Measurements from ENCODE around the gene PLOD1.
"Not testable (repeated sequence)": the region's sequence is repeated elsewhere in the genome, so short reads cannot be mapped to it uniquely, and the experiment has no call there.

The PLOD1 gene

GRCh38 chr1:11923827-11924113, 10.7 kb upstream of the PLOD1 start:
- no peak for DNase-seq (ENCODE audit: low read depth)
- no peak for TF ChIP-seq CTCF (conservative IDR thresholded peaks at IDR 0.05; ENCODE audit: low read depth, low read length)
- no peak overlapping the region for H3K4me3 ChIP-seq (ENCODE audit: low read depth, low read length)

- no peak for TF ChIP-seq CTCF (conservative IDR thresholded peaks at IDR 0.05; ENCODE audit: low read depth, low read length)
- H3K4me3 ChIP-seq (ENCODE audit: low read depth, low read length): peak overlapping the region; percentile 63
- DNase-seq (ENCODE audit: low read depth): no peak
Observed at GRCh38 chr1:11924334-11925195, 10.0 kb upstream of the PLOD1 start.

- not testable (repeated sequence) for DNase-seq (ENCODE audit: low read depth)
- peak overlapping the region; percentile 63 for H3K4me3 ChIP-seq (ENCODE audit: low read depth, low read length)
Observed at GRCh38 chr1:11925196-11925937, 9.2 kb upstream of the PLOD1 start.

- no peak for DNase-seq (ENCODE audit: low read depth)
- peak overlapping the region; percentile 63 for H3K4me3 ChIP-seq (ENCODE audit: low read depth, low read length)
- TF ChIP-seq CTCF (conservative IDR thresholded peaks at IDR 0.05; ENCODE audit: low read depth, low read length): no peak
Observed at GRCh38 chr1:11925938-11926292, 8.6 kb upstream of the PLOD1 start.

- H3K4me3 ChIP-seq (ENCODE audit: low read depth, low read length): no peak overlapping the region
- no peak for DNase-seq (ENCODE audit: low read depth)
- no peak for TF ChIP-seq CTCF (conservative IDR thresholded peaks at IDR 0.05; ENCODE audit: low read depth, low read length)
Observed at GRCh38 chr1:11927866-11928592, 6.5 kb upstream of the PLOD1 start.

GRCh38 chr1:11929849-11930248, 4.7 kb upstream of the PLOD1 start:
- TF ChIP-seq CTCF (conservative IDR thresholded peaks at IDR 0.05; ENCODE audit: low read depth, low read length): no peak
- DNase-seq (ENCODE audit: low read depth): peak; percentile 56
- H3K4me3 ChIP-seq (ENCODE audit: low read depth, low read length): no peak overlapping the region

Measured in choroid plexus epithelial cell (primary cell).